BLaER1 (cell line): Measurements from ENCODE around the gene EIF4G1.

Source experiments
- H3K27ac ChIP-seq: shearing (Covaris generic); formaldehyde crosslinking; 2 replicates; pipeline ENCODE4 v1.8.1; 2022
- H3K27me3 ChIP-seq: shearing (Covaris generic); formaldehyde crosslinking; 2 replicates; pipeline ENCODE4 v1.8.1; 2022
- H3K36me3 ChIP-seq: shearing (Covaris generic); formaldehyde crosslinking; 2 replicates; pipeline ENCODE4 v1.8.1; 2022
- H3K4me1 ChIP-seq: shearing (Covaris generic); formaldehyde crosslinking; 2 replicates; pipeline ENCODE4 v1.8.1; 2022
- H3K4me2 ChIP-seq: shearing (Covaris generic); formaldehyde crosslinking; 2 replicates; pipeline ENCODE4 v1.8.1; 2022
- H3K4me3 ChIP-seq: shearing (Covaris generic); formaldehyde crosslinking; 2 replicates; pipeline ENCODE4 v1.8.1; 2022
- H3K9ac ChIP-seq: shearing (Covaris generic); formaldehyde crosslinking; 2 replicates; pipeline ENCODE4 v1.8.1; 2022
- H3K9me3 ChIP-seq: shearing (Covaris generic); formaldehyde crosslinking; 2 replicates; pipeline ENCODE4 v1.8.1; 2022
- H4K20me1 ChIP-seq: shearing (Covaris generic); formaldehyde crosslinking; 2 replicates; pipeline ENCODE4 v1.8.1; 2022
- Cebpa-rat ChIP-seq: shearing (Covaris generic); IDR thresholded peaks from 2 replicates; pipeline ENCODE4 v1.8.1; 2022

Gene EIF4G1

GRCh38 chr3:184289426-184289938 is 24.9 kb upstream of the EIF4G1 start:
- Histone ChIP-seq H3K36me3 (no peaks in the 10 kb centered on the region), H3K9me3 (no peaks in the 10 kb centered on the region), H4K20me1 (no peaks in the 10 kb centered on the region), H3K27me3 (no peaks in the 10 kb centered on the region), H3K4me1 (no peaks in the 10 kb centered on the region), H3K4me3 (no peak overlapping the region), H3K9ac (no peak overlapping the region), H3K27ac (no peak overlapping the region), H3K4me2 (no peak overlapping the region)
- TF ChIP-seq Cebpa-rat = no peak

GRCh38 chr3:184290331-184290730 is 24.1 kb upstream of the EIF4G1 start:
- no peaks in the 10 kb centered on the region for H4K20me1 ChIP-seq
- no peak overlapping the region for H3K9ac ChIP-seq
- no peak overlapping the region for H3K4me2 ChIP-seq
- H3K9me3 ChIP-seq = no peaks in the 10 kb centered on the region
- no peak for TF ChIP-seq Cebpa-rat
- no peaks in the 10 kb centered on the region for H3K36me3 ChIP-seq
- H3K27me3 ChIP-seq = no peaks in the 10 kb centered on the region
- no peak overlapping the region for H3K4me3 ChIP-seq
- H3K4me1 ChIP-seq = no peaks in the 10 kb centered on the region
- H3K27ac ChIP-seq = no peak overlapping the region

- H3K9me3 ChIP-seq = no peaks in the 10 kb centered on the region
- no peak overlapping the region for H3K27ac ChIP-seq
- H3K4me1 ChIP-seq = no peaks in the 10 kb centered on the region
- H4K20me1 ChIP-seq = no peaks in the 10 kb centered on the region
- H3K4me2 ChIP-seq = no peak overlapping the region
- H3K27me3 ChIP-seq = no peaks in the 10 kb centered on the region
- H3K4me3 ChIP-seq = no peak overlapping the region
- no peaks in the 10 kb centered on the region for H3K36me3 ChIP-seq
- no peak for TF ChIP-seq Cebpa-rat
- no peak overlapping the region for H3K9ac ChIP-seq
Measured at GRCh38 chr3:184291044-184291737, 23.2 kb upstream of the EIF4G1 start.

DNA sequence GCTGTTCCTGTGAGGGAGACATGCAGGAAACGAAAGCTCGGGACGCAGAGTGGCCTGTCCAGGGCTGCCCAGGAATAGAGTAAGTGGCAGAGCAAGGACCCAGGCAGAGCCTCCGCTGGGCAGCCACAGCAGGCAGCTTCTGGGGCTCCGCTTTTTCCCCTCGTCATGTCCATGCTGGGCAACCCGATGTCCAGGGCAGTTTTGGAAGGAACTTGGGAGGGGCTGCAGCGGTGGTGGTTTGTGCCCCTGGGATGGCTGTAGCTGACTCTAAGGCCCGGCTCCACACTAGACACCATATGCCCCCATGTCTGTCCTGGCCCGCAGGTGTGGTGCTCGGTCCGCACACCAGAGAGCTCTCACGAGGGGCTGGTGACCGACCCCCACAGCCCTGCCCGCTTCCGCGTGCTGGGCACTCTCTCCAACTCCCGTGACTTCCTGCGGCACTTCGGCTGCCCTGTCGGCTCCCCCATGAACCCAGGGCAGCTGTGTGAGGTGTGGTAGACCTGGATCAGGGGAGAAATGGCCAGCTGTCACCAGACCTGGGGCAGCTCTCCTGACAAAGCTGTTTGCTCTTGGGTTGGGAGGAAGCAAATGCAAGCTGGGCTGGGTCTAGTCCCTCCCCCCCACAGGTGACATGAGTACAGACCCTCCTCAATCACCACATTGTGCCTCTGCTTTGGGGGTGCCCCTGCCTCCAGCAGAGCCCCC is 22.5 kb upstream of the EIF4G1 start:
- Histone ChIP-seq H3K27ac (no peak overlapping the region), H4K20me1 (no peaks in the 10 kb centered on the region), H3K4me3 (no peak overlapping the region), H3K4me1 (no peaks in the 10 kb centered on the region), H3K9me3 (no peaks in the 10 kb centered on the region), H3K4me2 (no peak overlapping the region), H3K9ac (no peak overlapping the region), H3K27me3 (no peaks in the 10 kb centered on the region), H3K36me3 (no peaks in the 10 kb centered on the region)
- no peak for TF ChIP-seq Cebpa-rat

DNA sequence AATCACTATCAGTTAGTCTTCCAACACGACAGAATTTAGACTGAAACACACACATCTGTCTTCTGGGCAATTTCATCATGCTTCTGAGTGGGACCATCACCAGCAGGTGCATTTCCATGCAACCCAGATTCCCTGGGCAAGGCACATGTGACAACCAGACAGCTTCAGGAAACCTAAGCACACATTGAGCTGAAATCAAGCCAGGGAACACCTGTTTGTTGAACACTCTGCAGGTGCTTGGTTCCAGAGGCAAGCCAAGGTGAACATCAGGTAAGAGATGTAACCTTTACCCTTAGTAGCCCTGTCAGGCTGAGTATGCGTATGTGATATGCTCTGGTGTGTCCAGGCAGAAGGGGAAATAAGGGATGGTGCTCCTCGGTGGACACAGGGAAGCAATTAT is 18.6 kb upstream of the EIF4G1 start:
- TF ChIP-seq Cebpa-rat = no peak
- no peak overlapping the region for H3K9ac ChIP-seq
- H3K4me2 ChIP-seq = no peak overlapping the region
- H3K9me3 ChIP-seq = no peaks in the 10 kb centered on the region
- H4K20me1 ChIP-seq = peaks cover 17% of the 10 kb centered on the region
- H3K27me3 ChIP-seq = no peaks in the 10 kb centered on the region
- peaks cover 9% of the 10 kb centered on the region for H3K36me3 ChIP-seq
- peaks cover 16% of the 10 kb centered on the region for H3K4me1 ChIP-seq
- H3K4me3 ChIP-seq = no peak overlapping the region
- H3K27ac ChIP-seq = no peak overlapping the region

GRCh38 chr3:184296616-184297015 is 17.8 kb upstream of the EIF4G1 start:
- H3K36me3 ChIP-seq = peaks cover 17% of the 10 kb centered on the region
- peaks cover 25% of the 10 kb centered on the region for H4K20me1 ChIP-seq
- H3K4me3 ChIP-seq = no peak overlapping the region
- H3K4me2 ChIP-seq = no peak overlapping the region
- H3K27ac ChIP-seq = no peak overlapping the region
- no peak for TF ChIP-seq Cebpa-rat
- no peaks in the 10 kb centered on the region for H3K9me3 ChIP-seq
- H3K27me3 ChIP-seq = no peaks in the 10 kb centered on the region
- H3K9ac ChIP-seq = no peak overlapping the region
- H3K4me1 ChIP-seq = peaks cover 21% of the 10 kb centered on the region

DNA sequence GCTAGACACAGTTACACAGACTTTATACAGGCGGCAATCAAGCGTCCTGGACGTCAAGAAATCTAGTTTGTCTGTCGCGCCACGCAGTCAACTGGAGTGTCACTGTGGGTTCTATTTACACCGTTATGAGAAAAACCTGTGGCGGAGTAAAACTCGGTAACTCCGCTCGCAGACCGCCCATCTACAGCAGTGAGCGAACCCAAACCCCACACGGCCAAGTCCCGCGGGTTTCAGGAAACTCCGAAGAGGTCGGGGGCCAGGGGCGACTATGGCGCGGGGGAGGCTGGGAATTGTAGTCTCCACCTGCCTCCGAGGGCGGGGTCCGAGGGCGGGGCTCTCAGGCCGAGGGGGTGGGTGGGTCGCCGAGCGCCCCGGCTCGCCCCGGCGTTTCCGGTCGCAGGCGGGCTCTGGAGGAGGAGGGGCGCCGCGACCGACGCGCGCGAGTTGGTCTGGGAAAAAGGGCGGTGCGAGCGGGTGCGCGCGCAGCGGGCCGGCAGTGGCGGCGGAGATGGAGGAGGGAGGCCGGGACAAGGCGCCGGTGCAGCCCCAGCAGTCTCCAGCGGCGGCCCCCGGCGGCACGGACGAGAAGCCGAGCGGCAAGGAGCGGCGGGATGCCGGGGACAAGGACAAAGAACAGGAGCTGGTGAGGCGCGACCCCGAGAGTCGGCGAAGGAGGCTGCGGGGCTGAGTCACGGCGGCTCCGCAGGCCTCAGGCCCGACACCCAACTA is 15.5 kb upstream of the EIF4G1 start, which contains the start of gene PSMD2:
Gene PSMD2 (plus strand): TSS at position 483 of the 729 bp plus-strand sequence. CDS start 26 bp downstream, at position 509.
- peak within 1 kb of the TSS; percentile 94 for H3K4me2 ChIP-seq
- H3K36me3 ChIP-seq = peaks cover 40% of the 10 kb centered on the region
- H3K9me3 ChIP-seq = no peaks in the 10 kb centered on the region
- H3K27ac ChIP-seq = peak within 1 kb of the TSS; percentile 89
- no peak for TF ChIP-seq Cebpa-rat
- H3K4me3 ChIP-seq = peak within 1 kb of the TSS; percentile 98
- H3K27me3 ChIP-seq = no peaks in the 10 kb centered on the region
- peaks cover 23% of the 10 kb centered on the region for H3K4me1 ChIP-seq
- peaks cover 47% of the 10 kb centered on the region for H4K20me1 ChIP-seq
- peak within 1 kb of the TSS; percentile 95 for H3K9ac ChIP-seq

DNA sequence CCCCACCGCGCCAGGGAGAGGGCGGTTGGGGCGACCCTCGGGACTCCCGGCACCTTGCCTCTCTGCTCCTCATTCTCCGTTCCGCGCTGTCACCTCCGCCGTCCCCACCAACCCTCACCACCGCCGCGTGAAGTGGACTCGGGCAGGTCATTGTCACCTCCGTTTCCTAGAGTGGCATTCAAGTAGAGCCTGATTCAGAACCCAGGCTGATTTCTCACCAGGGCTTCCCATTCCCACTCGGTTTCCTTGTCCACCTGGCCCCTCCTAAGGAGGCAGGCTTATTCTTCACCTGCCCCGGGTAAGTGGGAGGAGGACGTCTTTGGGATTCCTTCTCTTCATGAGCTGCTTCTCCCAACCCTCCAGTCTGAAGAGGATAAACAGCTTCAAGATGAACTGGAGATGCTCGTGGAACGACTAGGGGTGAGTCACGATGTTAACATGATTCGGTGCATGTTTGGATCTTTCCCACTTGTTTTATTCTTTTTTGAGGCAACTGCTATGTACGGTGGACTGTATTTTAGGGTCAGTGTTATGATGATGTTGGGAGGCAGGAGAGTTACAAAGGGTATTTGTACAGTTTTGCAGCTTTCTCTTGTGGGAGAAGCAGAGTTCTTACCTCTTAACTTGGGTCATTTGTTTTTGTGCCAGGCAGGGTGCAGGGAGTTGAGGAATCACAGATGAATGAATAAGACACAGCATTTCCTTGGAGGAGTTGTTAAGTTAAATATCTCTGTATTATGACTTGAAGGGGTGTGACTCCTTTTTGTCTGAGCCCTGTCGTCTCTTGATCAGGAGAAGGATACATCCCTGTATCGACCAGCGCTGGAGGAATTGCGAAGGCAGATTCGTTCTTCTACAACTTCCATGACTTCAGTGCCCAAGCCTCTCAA is 14.7 kb upstream of the EIF4G1 start:
- Histone ChIP-seq H4K20me1 (peaks cover 48% of the 10 kb centered on the region), H3K9ac (peak overlapping the region; percentile 95), H3K36me3 (peaks cover 48% of the 10 kb centered on the region), H3K27ac (peak overlapping the region; percentile 89), H3K4me1 (peaks cover 23% of the 10 kb centered on the region), H3K4me2 (peak overlapping the region; percentile 94), H3K4me3 (peak overlapping the region; percentile 98), H3K27me3 (no peaks in the 10 kb centered on the region), H3K9me3 (no peaks in the 10 kb centered on the region)
- TF ChIP-seq Cebpa-rat = no peak

DNA sequence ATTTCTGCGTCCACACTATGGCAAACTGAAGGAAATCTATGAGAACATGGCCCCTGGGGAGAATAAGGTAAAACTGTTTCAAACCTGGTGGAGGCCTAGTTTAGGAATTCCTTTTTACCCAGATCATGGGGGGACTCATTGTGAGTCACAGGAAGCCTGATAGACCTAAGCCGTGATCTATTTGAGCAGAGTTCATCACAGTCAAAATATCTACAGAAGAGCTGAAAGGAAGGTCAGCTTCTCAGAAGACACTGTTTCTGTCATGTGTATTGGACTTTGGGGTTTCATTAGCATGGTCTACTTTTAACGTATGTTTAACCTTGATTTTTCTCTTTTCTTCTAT is 14.1 kb upstream of the EIF4G1 start:
- Histone ChIP-seq H3K4me1 (peaks cover 23% of the 10 kb centered on the region), H3K4me2 (peak overlapping the region; percentile 94), H3K9me3 (no peaks in the 10 kb centered on the region), H3K4me3 (peak overlapping the region; percentile 98), H4K20me1 (peaks cover 48% of the 10 kb centered on the region), H3K27me3 (no peaks in the 10 kb centered on the region), H3K9ac (peak overlapping the region; percentile 95), H3K27ac (no peak overlapping the region), H3K36me3 (peaks cover 54% of the 10 kb centered on the region)
- TF ChIP-seq Cebpa-rat = no peak
